Amygdala (tissue), 56 donors: Measurements from ENCODE around the gene UGT2B11.
A peak's percentile ranks its signal among the peaks of the same experiment; 100 is the strongest.
"Not testable (repeated sequence)": the region's sequence is repeated elsewhere in the genome, so short reads cannot be mapped to it uniquely, and the experiment has no call there.

Experiments
- DNase-seq, 56 donors: peaks; one replicate each; lab custom pipeline; 2025; lab: John Stamatoyannopoulos, UW

Gene UGT2B11

GRCh38 chr4:69170233-69171134 lies 44.1 kb downstream of the UGT2B11 start:
- DNase-seq: peak in 22 of 56 donors; percentile 0 to 58 (median 2)

- DNase-seq: not testable (repeated sequence)
These were observed 45.4 kb downstream of the UGT2B11 start for GRCh38 chr4:69169171-69169570.

- no peak for DNase-seq
These were observed 47.2 kb downstream of the UGT2B11 start for GRCh38 chr4:69167300-69167699.

GRCh38 chr4:69166376-69166775 lies 48.2 kb downstream of the UGT2B11 start:
- not testable (repeated sequence) for DNase-seq

GRCh38 chr4:69165707-69166106 lies 48.8 kb downstream of the UGT2B11 start:
- DNase-seq: not testable (repeated sequence)

GRCh38 chr4:69156913-69157312 lies 57.6 kb downstream of the UGT2B11 start:
- no peak for DNase-seq

GRCh38 chr4:69154021-69154420 lies 60.5 kb downstream of the UGT2B11 start:
- DNase-seq: no peak
